ENCODE results near the gene OSBPL8. TPM values are rescaled to one million over a fixed set of nuclear protein-coding genes. Genes with fewer than 3 reads are reported as not detected.

OSBPL8 gene
- total and polyA plus RNA-seq, 9 of the 15 experiments (the other 6 are each of a cell fraction or from before 2014, with no cell fraction given): 17.4 to 82.7 (median 42.8) TPM

DNA sequence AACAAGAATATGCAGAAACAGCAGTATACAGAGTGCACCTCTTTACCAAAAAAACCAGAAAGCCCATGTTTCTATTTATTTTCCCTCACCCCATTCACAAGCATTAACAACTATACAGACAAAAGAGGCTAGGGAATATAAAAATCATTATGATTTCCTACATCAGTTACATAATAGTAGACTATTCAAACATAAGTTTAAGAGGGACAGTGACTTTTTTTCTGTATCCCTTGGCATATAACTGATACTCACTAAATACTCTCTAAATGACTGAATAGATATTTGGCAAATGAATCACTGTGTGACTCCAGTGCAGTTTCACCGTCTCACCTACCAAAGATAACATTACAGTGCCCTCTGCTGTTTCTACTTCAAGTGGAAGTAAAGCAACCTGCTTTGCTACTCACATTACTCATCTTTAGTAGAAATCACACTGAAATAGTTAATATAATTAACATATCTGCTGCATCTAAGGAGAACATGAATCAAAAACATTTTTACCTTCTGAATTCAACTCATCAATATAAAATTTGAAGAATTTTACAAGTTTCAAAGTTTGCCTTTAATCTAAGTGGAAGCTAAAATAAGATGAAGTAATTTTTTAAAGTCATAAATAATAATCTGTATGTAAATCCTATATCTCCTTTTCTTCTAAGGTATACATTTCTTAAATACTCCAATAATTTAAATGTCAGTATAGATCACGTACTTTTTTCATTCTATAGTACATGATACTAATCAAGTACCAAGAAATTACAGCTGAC, 103.8 kb downstream of the OSBPL8 start (continued):
- TF ChIP-seq, protein P1, sequence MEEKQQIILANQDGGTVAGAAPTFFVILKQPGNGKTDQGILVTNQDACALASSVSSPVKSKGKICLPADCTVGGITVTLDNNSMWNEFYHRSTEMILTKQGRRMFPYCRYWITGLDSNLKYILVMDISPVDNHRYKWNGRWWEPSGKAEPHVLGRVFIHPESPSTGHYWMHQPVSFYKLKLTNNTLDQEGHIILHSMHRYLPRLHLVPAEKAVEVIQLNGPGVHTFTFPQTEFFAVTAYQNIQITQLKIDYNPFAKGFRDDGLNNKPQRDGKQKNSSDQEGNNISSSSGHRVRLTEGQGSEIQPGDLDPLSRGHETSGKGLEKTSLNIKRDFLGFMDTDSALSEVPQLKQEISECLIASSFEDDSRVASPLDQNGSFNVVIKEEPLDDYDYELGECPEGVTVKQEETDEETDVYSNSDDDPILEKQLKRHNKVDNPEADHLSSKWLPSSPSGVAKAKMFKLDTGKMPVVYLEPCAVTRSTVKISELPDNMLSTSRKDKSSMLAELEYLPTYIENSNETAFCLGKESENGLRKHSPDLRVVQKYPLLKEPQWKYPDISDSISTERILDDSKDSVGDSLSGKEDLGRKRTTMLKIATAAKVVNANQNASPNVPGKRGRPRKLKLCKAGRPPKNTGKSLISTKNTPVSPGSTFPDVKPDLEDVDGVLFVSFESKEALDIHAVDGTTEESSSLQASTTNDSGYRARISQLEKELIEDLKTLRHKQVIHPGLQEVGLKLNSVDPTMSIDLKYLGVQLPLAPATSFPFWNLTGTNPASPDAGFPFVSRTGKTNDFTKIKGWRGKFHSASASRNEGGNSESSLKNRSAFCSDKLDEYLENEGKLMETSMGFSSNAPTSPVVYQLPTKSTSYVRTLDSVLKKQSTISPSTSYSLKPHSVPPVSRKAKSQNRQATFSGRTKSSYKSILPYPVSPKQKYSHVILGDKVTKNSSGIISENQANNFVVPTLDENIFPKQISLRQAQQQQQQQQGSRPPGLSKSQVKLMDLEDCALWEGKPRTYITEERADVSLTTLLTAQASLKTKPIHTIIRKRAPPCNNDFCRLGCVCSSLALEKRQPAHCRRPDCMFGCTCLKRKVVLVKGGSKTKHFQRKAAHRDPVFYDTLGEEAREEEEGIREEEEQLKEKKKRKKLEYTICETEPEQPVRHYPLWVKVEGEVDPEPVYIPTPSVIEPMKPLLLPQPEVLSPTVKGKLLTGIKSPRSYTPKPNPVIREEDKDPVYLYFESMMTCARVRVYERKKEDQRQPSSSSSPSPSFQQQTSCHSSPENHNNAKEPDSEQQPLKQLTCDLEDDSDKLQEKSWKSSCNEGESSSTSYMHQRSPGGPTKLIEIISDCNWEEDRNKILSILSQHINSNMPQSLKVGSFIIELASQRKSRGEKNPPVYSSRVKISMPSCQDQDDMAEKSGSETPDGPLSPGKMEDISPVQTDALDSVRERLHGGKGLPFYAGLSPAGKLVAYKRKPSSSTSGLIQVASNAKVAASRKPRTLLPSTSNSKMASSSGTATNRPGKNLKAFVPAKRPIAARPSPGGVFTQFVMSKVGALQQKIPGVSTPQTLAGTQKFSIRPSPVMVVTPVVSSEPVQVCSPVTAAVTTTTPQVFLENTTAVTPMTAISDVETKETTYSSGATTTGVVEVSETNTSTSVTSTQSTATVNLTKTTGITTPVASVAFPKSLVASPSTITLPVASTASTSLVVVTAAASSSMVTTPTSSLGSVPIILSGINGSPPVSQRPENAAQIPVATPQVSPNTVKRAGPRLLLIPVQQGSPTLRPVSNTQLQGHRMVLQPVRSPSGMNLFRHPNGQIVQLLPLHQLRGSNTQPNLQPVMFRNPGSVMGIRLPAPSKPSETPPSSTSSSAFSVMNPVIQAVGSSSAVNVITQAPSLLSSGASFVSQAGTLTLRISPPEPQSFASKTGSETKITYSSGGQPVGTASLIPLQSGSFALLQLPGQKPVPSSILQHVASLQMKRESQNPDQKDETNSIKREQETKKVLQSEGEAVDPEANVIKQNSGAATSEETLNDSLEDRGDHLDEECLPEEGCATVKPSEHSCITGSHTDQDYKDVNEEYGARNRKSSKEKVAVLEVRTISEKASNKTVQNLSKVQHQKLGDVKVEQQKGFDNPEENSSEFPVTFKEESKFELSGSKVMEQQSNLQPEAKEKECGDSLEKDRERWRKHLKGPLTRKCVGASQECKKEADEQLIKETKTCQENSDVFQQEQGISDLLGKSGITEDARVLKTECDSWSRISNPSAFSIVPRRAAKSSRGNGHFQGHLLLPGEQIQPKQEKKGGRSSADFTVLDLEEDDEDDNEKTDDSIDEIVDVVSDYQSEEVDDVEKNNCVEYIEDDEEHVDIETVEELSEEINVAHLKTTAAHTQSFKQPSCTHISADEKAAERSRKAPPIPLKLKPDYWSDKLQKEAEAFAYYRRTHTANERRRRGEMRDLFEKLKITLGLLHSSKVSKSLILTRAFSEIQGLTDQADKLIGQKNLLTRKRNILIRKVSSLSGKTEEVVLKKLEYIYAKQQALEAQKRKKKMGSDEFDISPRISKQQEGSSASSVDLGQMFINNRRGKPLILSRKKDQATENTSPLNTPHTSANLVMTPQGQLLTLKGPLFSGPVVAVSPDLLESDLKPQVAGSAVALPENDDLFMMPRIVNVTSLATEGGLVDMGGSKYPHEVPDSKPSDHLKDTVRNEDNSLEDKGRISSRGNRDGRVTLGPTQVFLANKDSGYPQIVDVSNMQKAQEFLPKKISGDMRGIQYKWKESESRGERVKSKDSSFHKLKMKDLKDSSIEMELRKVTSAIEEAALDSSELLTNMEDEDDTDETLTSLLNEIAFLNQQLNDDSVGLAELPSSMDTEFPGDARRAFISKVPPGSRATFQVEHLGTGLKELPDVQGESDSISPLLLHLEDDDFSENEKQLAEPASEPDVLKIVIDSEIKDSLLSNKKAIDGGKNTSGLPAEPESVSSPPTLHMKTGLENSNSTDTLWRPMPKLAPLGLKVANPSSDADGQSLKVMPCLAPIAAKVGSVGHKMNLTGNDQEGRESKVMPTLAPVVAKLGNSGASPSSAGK (IDR thresholded peaks at IDR 0.05): no peak
